ENCODE measurements around the gene ALLC.
A peak's percentile ranks its signal among the peaks of the same experiment; 100 is the strongest.

The ALLC gene

GRCh38 chr2:3709225-3709624, 51.2 kb downstream of the ALLC start:
- no peaks in the 10 kb centered on the region for H3K36me3 ChIP-seq (ENCODE audit: control insufficient read depth, insufficient read depth, low read length, severe bottlenecking)
- no peaks in the 10 kb centered on the region for H3K9me3 ChIP-seq (ENCODE audit: control insufficient read depth, low read length)
- DNase-seq (ENCODE audit: low read depth) = no peak
- no peak overlapping the region for H3K9ac ChIP-seq (ENCODE audit: low read length)
- no peaks in the 10 kb centered on the region for H3K4me1 ChIP-seq (ENCODE audit: control insufficient read depth, insufficient read depth, low read length)
- peaks cover 22% of the 10 kb centered on the region for H3K27me3 ChIP-seq (replicated peaks; ENCODE audit: control insufficient read depth, insufficient read depth, low read length)
- H3K4me3 ChIP-seq (ENCODE audit: low read length) = no peak overlapping the region

- Histone ChIP-seq H3K27me3 (replicated peaks; ENCODE audit: control insufficient read depth, insufficient read depth, low read length) (peaks cover 4% of the 10 kb centered on the region), H3K4me3 (ENCODE audit: low read length) (no peak overlapping the region), H3K9ac (ENCODE audit: low read length) (no peak overlapping the region), H3K4me1 (ENCODE audit: control insufficient read depth, insufficient read depth, low read length) (no peaks in the 10 kb centered on the region), H3K9me3 (ENCODE audit: control insufficient read depth, low read length) (no peaks in the 10 kb centered on the region), H3K36me3 (ENCODE audit: control insufficient read depth, insufficient read depth, low read length, severe bottlenecking) (no peaks in the 10 kb centered on the region)
- no peak for DNase-seq (ENCODE audit: low read depth)
Observed at GRCh38 chr2:3712424-3712823, 54.4 kb downstream of the ALLC start.

- Histone ChIP-seq H3K36me3 (ENCODE audit: control insufficient read depth, insufficient read depth, low read length, severe bottlenecking) (no peaks in the 10 kb centered on the region), H3K4me3 (ENCODE audit: low read length) (no peak overlapping the region), H3K4me1 (ENCODE audit: control insufficient read depth, insufficient read depth, low read length) (no peaks in the 10 kb centered on the region)
Observed at GRCh38 chr2:3712831-3713503, 55.0 kb downstream of the ALLC start.

GRCh38 chr2:3718679-3719078, 60.7 kb downstream of the ALLC start:
- H3K4me3 ChIP-seq (ENCODE audit: low read length) = no peak overlapping the region
- H3K36me3 ChIP-seq (ENCODE audit: control insufficient read depth, insufficient read depth, low read length, severe bottlenecking) = no peaks in the 10 kb centered on the region
- peaks cover 16% of the 10 kb centered on the region for H3K27me3 ChIP-seq (replicated peaks; ENCODE audit: control insufficient read depth, insufficient read depth, low read length)
- DNase-seq (ENCODE audit: low read depth) = no peak
- H3K9me3 ChIP-seq (ENCODE audit: control insufficient read depth, low read length) = peaks cover 13% of the 10 kb centered on the region
- no peaks in the 10 kb centered on the region for H3K4me1 ChIP-seq (ENCODE audit: control insufficient read depth, insufficient read depth, low read length)
- H3K9ac ChIP-seq (ENCODE audit: low read length) = no peak overlapping the region

More at GRCh38 chr2:3712831-3713503, 55.0 kb downstream of the ALLC start:
- Histone ChIP-seq H3K9ac (ENCODE audit: low read length) (no peak overlapping the region), H3K9me3 (ENCODE audit: control insufficient read depth, low read length) (no peaks in the 10 kb centered on the region), H3K27me3 (replicated peaks; ENCODE audit: control insufficient read depth, insufficient read depth, low read length) (peaks cover 4% of the 10 kb centered on the region)
- DNase-seq (ENCODE audit: low read depth) = no peak

- peaks cover 13% of the 10 kb centered on the region for H3K9me3 ChIP-seq (ENCODE audit: control insufficient read depth, low read length)
- H3K4me1 ChIP-seq (ENCODE audit: control insufficient read depth, insufficient read depth, low read length) = no peaks in the 10 kb centered on the region
- no peak for DNase-seq (ENCODE audit: low read depth)
- no peak overlapping the region for H3K4me3 ChIP-seq (ENCODE audit: low read length)
- no peak overlapping the region for H3K9ac ChIP-seq (ENCODE audit: low read length)
- H3K36me3 ChIP-seq (ENCODE audit: control insufficient read depth, insufficient read depth, low read length, severe bottlenecking) = no peaks in the 10 kb centered on the region
- peaks cover 41% of the 10 kb centered on the region for H3K27me3 ChIP-seq (replicated peaks; ENCODE audit: control insufficient read depth, insufficient read depth, low read length)
Observed at GRCh38 chr2:3725002-3725401, 67.0 kb downstream of the ALLC start.

GRCh38 chr2:3725458-3726250, 67.7 kb downstream of the ALLC start:
- H3K9ac ChIP-seq (ENCODE audit: low read length) = no peak overlapping the region

GRCh38 chr2:3726511-3726910, 68.5 kb downstream of the ALLC start:
- DNase-seq (ENCODE audit: low read depth) = no peak
- no peaks in the 10 kb centered on the region for H3K4me1 ChIP-seq (ENCODE audit: control insufficient read depth, insufficient read depth, low read length)

More at GRCh38 chr2:3725458-3726250, 67.7 kb downstream of the ALLC start:
- Histone ChIP-seq H3K9me3 (ENCODE audit: control insufficient read depth, low read length) (peaks cover 7% of the 10 kb centered on the region), H3K4me3 (ENCODE audit: low read length) (no peak overlapping the region), H3K4me1 (ENCODE audit: control insufficient read depth, insufficient read depth, low read length) (no peaks in the 10 kb centered on the region), H3K27me3 (replicated peaks; ENCODE audit: control insufficient read depth, insufficient read depth, low read length) (peaks cover 41% of the 10 kb centered on the region), H3K36me3 (ENCODE audit: control insufficient read depth, insufficient read depth, low read length, severe bottlenecking) (no peaks in the 10 kb centered on the region)
- DNase-seq (ENCODE audit: low read depth) = no peak

GRCh38 chr2:3727397-3728045, 69.5 kb downstream of the ALLC start:
- Histone ChIP-seq H3K4me1 (ENCODE audit: control insufficient read depth, insufficient read depth, low read length) (no peaks in the 10 kb centered on the region), H3K36me3 (ENCODE audit: control insufficient read depth, insufficient read depth, low read length, severe bottlenecking) (no peaks in the 10 kb centered on the region), H3K27me3 (replicated peaks; ENCODE audit: control insufficient read depth, insufficient read depth, low read length) (peaks cover 36% of the 10 kb centered on the region), H3K4me3 (ENCODE audit: low read length) (no peak overlapping the region), H3K9me3 (ENCODE audit: control insufficient read depth, low read length) (no peaks in the 10 kb centered on the region), H3K9ac (ENCODE audit: low read length) (no peak overlapping the region)
- no peak for DNase-seq (ENCODE audit: low read depth)

More at GRCh38 chr2:3726511-3726910, 68.5 kb downstream of the ALLC start:
- Histone ChIP-seq H3K9me3 (ENCODE audit: control insufficient read depth, low read length) (peaks cover under 1% of the 10 kb centered on the region), H3K9ac (ENCODE audit: low read length) (no peak overlapping the region), H3K36me3 (ENCODE audit: control insufficient read depth, insufficient read depth, low read length, severe bottlenecking) (no peaks in the 10 kb centered on the region), H3K27me3 (replicated peaks; ENCODE audit: control insufficient read depth, insufficient read depth, low read length) (peaks cover 42% of the 10 kb centered on the region), H3K4me3 (ENCODE audit: low read length) (no peak overlapping the region)

GRCh38 chr2:3728104-3729054, 70.4 kb downstream of the ALLC start:
- peaks cover 40% of the 10 kb centered on the region for H3K27me3 ChIP-seq (replicated peaks; ENCODE audit: control insufficient read depth, insufficient read depth, low read length)
- DNase-seq (ENCODE audit: low read depth) = peak; percentile 81
- H3K9me3 ChIP-seq (ENCODE audit: control insufficient read depth, low read length) = no peaks in the 10 kb centered on the region
- no peaks in the 10 kb centered on the region for H3K4me1 ChIP-seq (ENCODE audit: control insufficient read depth, insufficient read depth, low read length)
- no peaks in the 10 kb centered on the region for H3K36me3 ChIP-seq (ENCODE audit: control insufficient read depth, insufficient read depth, low read length, severe bottlenecking)
- no peak overlapping the region for H3K9ac ChIP-seq (ENCODE audit: low read length)
- no peak overlapping the region for H3K4me3 ChIP-seq (ENCODE audit: low read length)

- H3K36me3 ChIP-seq (ENCODE audit: control insufficient read depth, insufficient read depth, low read length, severe bottlenecking) = no peaks in the 10 kb centered on the region
- no peak for DNase-seq (ENCODE audit: low read depth)
Observed at GRCh38 chr2:3729055-3729448, 71.1 kb downstream of the ALLC start.

More at GRCh38 chr2:3729055-3729448, 71.1 kb downstream of the ALLC start:
- Histone ChIP-seq H3K4me3 (ENCODE audit: low read length) (no peak overlapping the region), H3K4me1 (ENCODE audit: control insufficient read depth, insufficient read depth, low read length) (no peaks in the 10 kb centered on the region), H3K27me3 (replicated peaks; ENCODE audit: control insufficient read depth, insufficient read depth, low read length) (peaks cover 41% of the 10 kb centered on the region), H3K9me3 (ENCODE audit: control insufficient read depth, low read length) (no peaks in the 10 kb centered on the region), H3K9ac (ENCODE audit: low read length) (no peak overlapping the region)
